Measurements from ENCODE around the gene RNF212.

RNF212 gene

GRCh38 chr4:1090465-1091440 is 22.6 kb downstream of the RNF212 start:
- H3K4me1 ChIP-seq (ENCODE audit: control insufficient read depth, insufficient read depth, low read length) = no peaks in the 10 kb centered on the region
- no peaks in the 10 kb centered on the region for H3K36me3 ChIP-seq (ENCODE audit: control insufficient read depth in 2 of 2, insufficient read depth in 2 of 2, low read length in 2 of 2)
- no peak overlapping the region for H3K9ac ChIP-seq (ENCODE audit: low read length in 2 of 2)
- H3K9me3 ChIP-seq (ENCODE audit: control insufficient read depth in 2 of 2, low read length in 2 of 2) = no peaks in the 10 kb centered on the region
- no peak overlapping the region for H3K4me3 ChIP-seq (ENCODE audit: low read length in 2 of 2)
- no peaks in the 10 kb centered on the region for H3K27me3 ChIP-seq (ENCODE audit: control insufficient read depth in 1 of 2, insufficient read depth in 2 of 2, low read length in 2 of 2)
- no peak overlapping the region for H3K27ac ChIP-seq (ENCODE audit: low read length)

GRCh38 chr4:1090036-1090435 is 23.3 kb downstream of the RNF212 start:
- Histone ChIP-seq H3K36me3 (ENCODE audit: control insufficient read depth in 2 of 2, insufficient read depth in 2 of 2, low read length in 2 of 2) (no peaks in the 10 kb centered on the region), H3K4me1 (ENCODE audit: control insufficient read depth, insufficient read depth, low read length) (no peaks in the 10 kb centered on the region), H3K9me3 (ENCODE audit: control insufficient read depth in 2 of 2, low read length in 2 of 2) (no peaks in the 10 kb centered on the region), H3K27ac (ENCODE audit: low read length) (no peak overlapping the region), H3K9ac (ENCODE audit: low read length in 2 of 2) (no peak overlapping the region), H3K27me3 (ENCODE audit: control insufficient read depth in 1 of 2, insufficient read depth in 2 of 2, low read length in 2 of 2) (no peaks in the 10 kb centered on the region), H3K4me3 (ENCODE audit: low read length in 2 of 2) (no peak overlapping the region)

DNA sequence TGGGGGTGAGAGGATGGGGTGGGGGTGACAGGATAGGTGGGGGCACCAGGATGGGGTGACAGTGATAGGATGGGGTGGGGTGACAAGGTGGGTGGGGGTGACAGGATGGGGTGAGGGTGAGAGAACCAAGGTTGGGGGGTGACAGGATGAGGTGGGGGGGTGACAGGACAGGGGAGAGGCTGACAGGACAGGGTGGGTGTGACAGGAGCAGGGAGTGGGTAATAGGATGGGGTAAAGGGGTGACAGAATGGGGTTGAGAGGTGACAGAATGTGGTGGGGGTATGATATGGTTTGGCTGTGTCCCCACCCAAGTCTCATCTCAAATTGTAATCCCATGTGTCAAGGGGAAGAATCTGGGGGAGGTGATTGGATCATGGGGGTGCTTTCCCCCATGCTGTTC is 26.0 kb downstream of the RNF212 start:
- Histone ChIP-seq H3K27me3 (ENCODE audit: control insufficient read depth in 1 of 2, insufficient read depth in 2 of 2, low read length in 2 of 2) (peaks cover 3 to 4% of the 10 kb centered on the region in 2 donors), H3K9me3 (ENCODE audit: control insufficient read depth in 2 of 2, low read length in 2 of 2) (no peaks in the 10 kb centered on the region), H3K4me1 (ENCODE audit: control insufficient read depth, insufficient read depth, low read length) (no peaks in the 10 kb centered on the region), H3K27ac (ENCODE audit: low read length) (no peak overlapping the region), H3K4me3 (ENCODE audit: low read length in 2 of 2) (no peak overlapping the region), H3K36me3 (ENCODE audit: control insufficient read depth in 2 of 2, insufficient read depth in 2 of 2, low read length in 2 of 2) (no peaks in the 10 kb centered on the region), H3K9ac (ENCODE audit: low read length in 2 of 2) (no peak overlapping the region)

GRCh38 chr4:1086011-1086410 is 27.4 kb downstream of the RNF212 start:
- Histone ChIP-seq H3K36me3 (ENCODE audit: control insufficient read depth in 2 of 2, insufficient read depth in 2 of 2, low read length in 2 of 2) (no peaks in the 10 kb centered on the region), H3K9ac (ENCODE audit: low read length in 2 of 2) (no peak overlapping the region), H3K27me3 (ENCODE audit: control insufficient read depth in 1 of 2, insufficient read depth in 2 of 2, low read length in 2 of 2) (peaks cover 3 to 8% of the 10 kb centered on the region in 2 donors), H3K27ac (ENCODE audit: low read length) (no peak overlapping the region), H3K4me3 (ENCODE audit: low read length in 2 of 2) (no peak overlapping the region), H3K4me1 (ENCODE audit: control insufficient read depth, insufficient read depth, low read length) (no peaks in the 10 kb centered on the region), H3K9me3 (ENCODE audit: control insufficient read depth in 2 of 2, low read length in 2 of 2) (no peaks in the 10 kb centered on the region)

GRCh38 chr4:1085404-1085799 is 28.0 kb downstream of the RNF212 start:
- no peak overlapping the region for H3K4me3 ChIP-seq (ENCODE audit: low read length in 2 of 2)
- H3K27ac ChIP-seq (ENCODE audit: low read length) = no peak overlapping the region
- no peaks in the 10 kb centered on the region for H3K9me3 ChIP-seq (ENCODE audit: control insufficient read depth in 2 of 2, low read length in 2 of 2)
- H3K9ac ChIP-seq (ENCODE audit: low read length in 2 of 2) = no peak overlapping the region
- H3K27me3 ChIP-seq (ENCODE audit: control insufficient read depth in 1 of 2, insufficient read depth in 2 of 2, low read length in 2 of 2) = peaks cover 3 to 10% of the 10 kb centered on the region in 2 donors
- no peaks in the 10 kb centered on the region for H3K36me3 ChIP-seq (ENCODE audit: control insufficient read depth in 2 of 2, insufficient read depth in 2 of 2, low read length in 2 of 2)
- no peaks in the 10 kb centered on the region for H3K4me1 ChIP-seq (ENCODE audit: control insufficient read depth, insufficient read depth, low read length)

- H3K9ac ChIP-seq (ENCODE audit: low read length in 2 of 2) = no peak overlapping the region
- H3K4me3 ChIP-seq (ENCODE audit: low read length in 2 of 2) = no peak overlapping the region
- no peaks in the 10 kb centered on the region for H3K4me1 ChIP-seq (ENCODE audit: control insufficient read depth, insufficient read depth, low read length)
- H3K27me3 ChIP-seq (ENCODE audit: control insufficient read depth in 1 of 2, insufficient read depth in 2 of 2, low read length in 2 of 2) = peaks cover 3 to 14% of the 10 kb centered on the region in 2 donors
- no peak overlapping the region for H3K27ac ChIP-seq (ENCODE audit: low read length)
- no peaks in the 10 kb centered on the region for H3K36me3 ChIP-seq (ENCODE audit: control insufficient read depth in 2 of 2, insufficient read depth in 2 of 2, low read length in 2 of 2)
- no peaks in the 10 kb centered on the region for H3K9me3 ChIP-seq (ENCODE audit: control insufficient read depth in 2 of 2, low read length in 2 of 2)
Observed at GRCh38 chr4:1084796-1085403, 28.5 kb downstream of the RNF212 start.

GRCh38 chr4:1084394-1084793 is 29.0 kb downstream of the RNF212 start:
- no peak overlapping the region for H3K9ac ChIP-seq (ENCODE audit: low read length in 2 of 2)
- no peaks in the 10 kb centered on the region for H3K36me3 ChIP-seq (ENCODE audit: control insufficient read depth in 2 of 2, insufficient read depth in 2 of 2, low read length in 2 of 2)
- peaks cover 3 to 16% of the 10 kb centered on the region in 2 donors for H3K27me3 ChIP-seq (ENCODE audit: control insufficient read depth in 1 of 2, insufficient read depth in 2 of 2, low read length in 2 of 2)

DNA sequence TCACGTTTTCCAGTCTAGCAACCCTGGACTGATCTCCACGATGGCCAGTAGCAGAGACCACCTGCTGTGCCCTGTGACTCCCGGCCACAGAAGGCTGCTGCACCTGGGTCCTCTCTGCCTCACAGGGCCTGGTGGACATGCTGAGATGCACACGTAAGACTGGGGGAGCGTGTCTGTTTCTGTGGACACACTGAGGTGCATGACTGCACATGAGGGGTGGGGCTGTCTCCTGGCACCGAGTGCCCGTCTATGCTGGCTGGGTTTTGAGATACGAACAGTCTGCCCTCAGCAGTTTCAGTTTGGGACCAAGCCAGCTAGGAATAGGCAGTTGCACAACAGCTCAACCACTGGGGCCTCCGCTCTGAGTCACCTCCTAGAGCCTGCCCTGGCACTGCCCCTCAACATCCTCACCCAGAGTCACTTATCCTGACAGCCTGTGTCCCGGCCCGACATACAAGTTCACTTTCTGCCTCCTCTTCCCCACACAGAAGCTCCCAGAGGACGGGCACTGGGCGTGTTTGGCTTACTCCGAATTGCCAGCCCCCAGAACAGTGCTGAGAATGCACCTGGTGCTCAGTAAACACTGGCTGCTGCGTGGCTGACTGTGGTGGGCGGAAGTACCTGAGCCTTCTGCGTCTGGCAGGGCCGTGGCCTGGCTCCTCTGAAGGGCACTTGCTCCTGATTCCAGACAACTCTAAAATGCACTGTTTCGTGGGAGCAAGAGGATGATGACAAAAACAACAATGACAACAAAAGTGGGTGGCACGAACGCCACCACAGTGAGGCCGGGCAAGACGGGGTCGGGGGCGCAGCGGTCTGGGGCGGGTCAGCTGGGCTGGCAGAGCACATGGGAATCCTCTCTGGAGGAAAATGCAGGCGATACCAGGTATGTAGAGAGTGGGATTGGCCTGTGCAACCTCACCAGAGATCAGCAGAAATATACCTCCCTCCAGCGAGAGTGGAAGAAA is 30.9 kb downstream of the RNF212 start:
- no peaks in the 10 kb centered on the region for H3K36me3 ChIP-seq (ENCODE audit: control insufficient read depth in 2 of 2, insufficient read depth in 2 of 2, low read length in 2 of 2)
- H3K27me3 ChIP-seq (ENCODE audit: control insufficient read depth in 1 of 2, insufficient read depth in 2 of 2, low read length in 2 of 2) = peaks cover 7 to 20% of the 10 kb centered on the region in 2 donors
- no peaks in the 10 kb centered on the region for H3K9me3 ChIP-seq (ENCODE audit: control insufficient read depth in 2 of 2, low read length in 2 of 2)
- H3K4me1 ChIP-seq (ENCODE audit: control insufficient read depth, insufficient read depth, low read length) = no peaks in the 10 kb centered on the region
- H3K9ac ChIP-seq (ENCODE audit: low read length in 2 of 2) = no peak overlapping the region
- no peak overlapping the region for H3K4me3 ChIP-seq (ENCODE audit: low read length in 2 of 2)
- H3K27ac ChIP-seq (ENCODE audit: low read length) = no peak overlapping the region

More at GRCh38 chr4:1084394-1084793, 29.0 kb downstream of the RNF212 start:
- H3K9me3 ChIP-seq (ENCODE audit: control insufficient read depth in 2 of 2, low read length in 2 of 2) = no peaks in the 10 kb centered on the region
- no peaks in the 10 kb centered on the region for H3K4me1 ChIP-seq (ENCODE audit: control insufficient read depth, insufficient read depth, low read length)
- H3K4me3 ChIP-seq (ENCODE audit: low read length in 2 of 2) = no peak overlapping the region
- H3K27ac ChIP-seq (ENCODE audit: low read length) = no peak overlapping the region

- no peak overlapping the region for H3K4me3 ChIP-seq (ENCODE audit: low read length in 2 of 2)
- H3K9me3 ChIP-seq (ENCODE audit: control insufficient read depth in 2 of 2, low read length in 2 of 2) = no peaks in the 10 kb centered on the region
- no peak overlapping the region for H3K27ac ChIP-seq (ENCODE audit: low read length)
- no peaks in the 10 kb centered on the region for H3K36me3 ChIP-seq (ENCODE audit: control insufficient read depth in 2 of 2, insufficient read depth in 2 of 2, low read length in 2 of 2)
- no peak overlapping the region for H3K9ac ChIP-seq (ENCODE audit: low read length in 2 of 2)
- no peaks in the 10 kb centered on the region for H3K4me1 ChIP-seq (ENCODE audit: control insufficient read depth, insufficient read depth, low read length)
- H3K27me3 ChIP-seq (ENCODE audit: control insufficient read depth in 1 of 2, insufficient read depth in 2 of 2, low read length in 2 of 2) = peaks cover 8 to 20% of the 10 kb centered on the region in 2 donors
Observed at GRCh38 chr4:1081689-1082040, 31.7 kb downstream of the RNF212 start.

DNA sequence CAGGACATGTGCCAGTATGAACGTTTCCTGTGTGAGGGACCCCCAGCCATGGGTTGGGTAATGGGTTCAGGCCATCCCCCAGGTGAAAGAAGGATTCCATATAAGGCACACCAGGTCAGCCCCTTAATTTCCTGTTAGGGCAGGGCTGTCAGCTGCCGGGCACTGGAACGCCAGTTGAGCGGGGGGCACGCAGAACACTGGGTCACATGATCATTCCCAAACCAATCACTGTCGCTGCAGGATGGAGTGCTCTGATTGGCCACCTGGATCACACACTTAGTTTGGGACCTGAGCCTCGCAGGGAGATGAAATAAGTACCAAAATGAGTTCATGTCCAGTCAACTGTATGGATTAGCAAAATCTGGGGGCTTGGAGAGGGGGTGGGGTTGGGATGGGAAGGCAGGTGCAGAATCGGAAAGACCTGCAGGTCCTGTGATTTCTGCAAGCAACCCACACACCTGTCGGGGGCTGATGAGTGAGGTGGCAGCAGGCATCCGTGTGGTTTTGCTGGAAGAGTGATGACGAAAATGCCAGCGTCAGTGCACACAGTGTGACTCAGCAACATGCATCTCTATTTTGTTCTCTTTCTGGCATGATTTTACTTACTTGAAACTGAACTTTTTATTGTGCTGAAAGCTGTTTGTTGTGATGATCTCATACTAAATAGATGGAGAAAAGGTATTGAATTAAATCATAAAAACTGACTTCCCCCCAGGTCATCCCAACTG is 32.2 kb downstream of the RNF212 start:
- H3K9me3 ChIP-seq (ENCODE audit: control insufficient read depth in 2 of 2, low read length in 2 of 2) = no peaks in the 10 kb centered on the region
- peaks cover 12 to 24% of the 10 kb centered on the region in 2 donors for H3K27me3 ChIP-seq (ENCODE audit: control insufficient read depth in 1 of 2, insufficient read depth in 2 of 2, low read length in 2 of 2)
- H3K4me1 ChIP-seq (ENCODE audit: control insufficient read depth, insufficient read depth, low read length) = no peaks in the 10 kb centered on the region
- H3K9ac ChIP-seq (ENCODE audit: low read length in 2 of 2) = no peak overlapping the region
- no peak overlapping the region for H3K4me3 ChIP-seq (ENCODE audit: low read length in 2 of 2)
- H3K27ac ChIP-seq (ENCODE audit: low read length) = no peak overlapping the region
- no peaks in the 10 kb centered on the region for H3K36me3 ChIP-seq (ENCODE audit: control insufficient read depth in 2 of 2, insufficient read depth in 2 of 2, low read length in 2 of 2)

All from stomach smooth muscle (tissue), 2 donors.